K562 (cell line): ENCODE results near the gene PDCD5. TPM values are rescaled to one million over a fixed set of nuclear protein-coding genes. Genes with fewer than 3 reads are reported as not detected.

ENCODE experiments used
- ATAC-seq: fragments of 200-7000 bp; cut with Tn5 transposase; 3 replicates; pipeline ENCODE4 v1.9.1; 2020; ENCODE audit warnings: moderate library complexity
- BruUV-seq: library from RNA; stranded (reverse); fragments of 400-500 nt; replicated peaks from 2 replicates; lab custom pipeline; 2021; lab: Mats Ljungman, UMichigan
- CTCF ChIA-PET: fragments of 300-600 bp; formaldehyde crosslinking; extraction: SDS; loops from one replicate; lab custom pipeline; 2021; ENCODE audit warnings: low intra/inter-chr PET ratio; lab: Yijun Ruan, JAX
- POLR2A ChIA-PET: fragments of 300-600, 350-650 bp; sonication (Branson Sonifier 250); formaldehyde crosslinking; extraction: SDS; loops from one replicate; lab custom pipeline; 2021; ENCODE audit warnings: antibody characterized with exemption, inconsistent platforms; lab: Yijun Ruan, JAX
- DNase-seq, 4 experiments: peaks; one replicate each; pipeline versions ENCODE4 v3.0.0 to v3.0.0-alpha.2; 2011 to 2018; ENCODE audit warnings: low spot score in 3 of 4, mixed read lengths in 3 of 4; ENCODE audit errors: extremely low read depth in 1 of 4
- FAIRE-seq: peaks from 2 replicates; lab custom pipeline; 2011; peaks lifted over from hg19 to GRCh38; lab: Jason Lieb, UNC
- H2AFZ ChIP-seq: 2 replicates; pipeline ENCODE4 v1.6.0; 2011; ENCODE audit warnings: low read depth, low read length, control low read depth, inconsistent platforms
- H3K27ac ChIP-seq: fragments of 200-600 bp; 3 replicates; pipeline ENCODE4 v1.8.0; 2011; ENCODE audit warnings: low read depth, mild to moderate bottlenecking, control low read depth, inconsistent platforms, low read length, moderate library complexity, mixed read lengths; ENCODE audit errors: extremely low read depth
- H3K27me3 ChIP-seq, 2 experiments: fragments of 300-600 bp in 1 of 2; 2 replicates in 1 of 2; 3 replicates in 1 of 2; pipeline versions ENCODE4 v1.6.0 to v1.8.0; 2011; ENCODE audit warnings: inconsistent platforms in 2 of 2, low read length in 2 of 2, mild to moderate bottlenecking in 1 of 2, mixed read lengths in 1 of 2, moderate library complexity in 1 of 2; ENCODE audit not compliant: control insufficient read depth in 2 of 2, insufficient read depth in 2 of 2
- H3K36me3 ChIP-seq: fragments of 300-600 bp; 3 replicates; pipeline ENCODE4 v1.8.0; 2011; ENCODE audit warnings: mild to moderate bottlenecking, low read length, inconsistent platforms; ENCODE audit not compliant: control insufficient read depth, insufficient read depth
- H3K4me1 ChIP-seq, 2 experiments: fragments of 200-600 bp in 1 of 2; replicated peaks in 1 of 2; 2 replicates in 1 of 2; 3 replicates in 1 of 2; pipeline versions ENCODE4 v1.5.1 to v1.8.0; 2011; ENCODE audit warnings: inconsistent platforms in 2 of 2, low read length in 2 of 2, mild to moderate bottlenecking in 1 of 2, mixed read lengths in 1 of 2, moderate library complexity in 1 of 2; ENCODE audit not compliant: control insufficient read depth in 2 of 2, insufficient read depth in 2 of 2
- H3K4me2 ChIP-seq: 2 replicates; pipeline ENCODE4 v1.6.1; 2011; ENCODE audit warnings: low read length, control low read depth, inconsistent platforms, mixed read lengths; ENCODE audit not compliant: insufficient read depth
- H3K4me3 ChIP-seq: fragments of 200-600 bp; sonication (generic), shearing (Covaris generic); 2 replicates; pipeline ENCODE4 v1.5.1; 2016; ENCODE audit warnings: control low read depth, inconsistent platforms
- H3K79me2 ChIP-seq: fragments of 200-600 bp; 3 replicates; pipeline ENCODE4 v1.8.0; 2011; ENCODE audit warnings: low read length, inconsistent platforms; ENCODE audit not compliant: control insufficient read depth, insufficient read depth
- H3K9ac ChIP-seq, 2 experiments: 2 replicates each; pipeline versions ENCODE4 v1.6.0 to v1.6.1; 2011; ENCODE audit warnings: low read depth in 2 of 2, low read length in 2 of 2, control low read depth in 1 of 2, inconsistent platforms in 1 of 2, mild to moderate bottlenecking in 1 of 2, mixed read lengths in 1 of 2; ENCODE audit not compliant: insufficient read depth in 1 of 2
- H3K9me1 ChIP-seq: one replicate; pipeline ENCODE4 v1.6.0; 2011; ENCODE audit warnings: inconsistent platforms, mild to moderate bottlenecking, low read length, moderate library complexity; ENCODE audit not compliant: control insufficient read depth, insufficient read depth
- H3K9me3 ChIP-seq: replicated peaks from 2 replicates; pipeline ENCODE4 v1.5.1; 2011; ENCODE audit warnings: low read depth, low read length, inconsistent platforms; ENCODE audit not compliant: control insufficient read depth, insufficient read depth
- H4K20me1 ChIP-seq: replicated peaks from 2 replicates; pipeline ENCODE4 v1.6.1; 2011; ENCODE audit warnings: low read length, inconsistent platforms, mixed read lengths; ENCODE audit not compliant: control insufficient read depth, insufficient read depth
- ATF2 ChIP-seq: sonication (generic); formaldehyde crosslinking; IDR thresholded peaks from 2 replicates; pipeline ENCODE4 v1.8.1; 2022; ENCODE audit warnings: missing genetic modification reagents
- NFIC ChIP-seq: fragments of 450-650 bp; IDR thresholded peaks from 2 replicates; pipeline ENCODE4 v1.6.1; 2017; ENCODE audit warnings: mild to moderate bottlenecking, inconsistent platforms
- RB1 ChIP-seq: fragments of 450-650 bp; IDR thresholded peaks from 2 replicates; pipeline ENCODE4 v1.6.1; 2017; ENCODE audit warnings: low read depth, mild to moderate bottlenecking
- ZBTB33 ChIP-seq: sonication (generic); formaldehyde crosslinking; IDR thresholded peaks from 2 replicates; pipeline ENCODE4 v1.8.1; 2023; ENCODE audit warnings: mild to moderate bottlenecking, missing genetic modification reagents
- ZNF121 ChIP-seq: sonication (generic); formaldehyde crosslinking; conservative IDR thresholded peaks from 2 replicates; pipeline ENCODE4 v1.8.0; 2022; ENCODE audit warnings: missing genetic modification reagents
- ZNF830 ChIP-seq: fragments of 250-450 bp; sonication (Bioruptor Pico); IDR thresholded peaks from 2 replicates; pipeline ENCODE4 v1.5.0; 2021; ENCODE audit warnings: mild to moderate bottlenecking
- WGBS: fragments of 100-300 bp; shearing (Covaris generic); methylation state at CpG from one replicate; pipeline ENCODE4 v1.1.6; 2016; ENCODE audit warnings: low coverage, mixed read lengths; ENCODE audit not compliant: insufficient coverage; ENCODE audit errors: missing lambda C conversion rate; 5-methylcytosine and 5-hydroxymethylcytosine counted together
- in situ Hi-C: fragments of 300-500 bp; cut with MboI; formaldehyde crosslinking; loops from 4 replicates; pipeline ENCODE4 v1.15.0; 2018; ENCODE audit warnings: inconsistent platforms, mixed read lengths
- intact Hi-C: fragments of 100-400 bp; cut with micrococcal nuclease; formaldehyde crosslinking; loops from 2 replicates; pipeline ENCODE4 v1.14.2; 2022
- polyA plus RNA-seq, 8 experiments: library from polyadenylated mRNA; depleted of rRNA in 4 of 8; stranded (reverse) in 5 of 8; unstranded in 3 of 8; fragments of >200 nt; fragmentation: Nextera tagmentation in 2 of 8; fragmentation: Illumina TruSeq in 1 of 8; extraction: Ambion mirVana in 2 of 8; extraction: Trizol in 1 of 8; gene quantifications; 2 replicates each; pipeline versions ENCODE4 v1.2.1 to v1.2.3, GENCODE V29; 2011 to 2014; ENCODE audit warnings: inconsistent platforms in 1 of 8, missing spikeins in 1 of 8
- total RNA-seq, 7 experiments: library from RNA; depleted of rRNA in 6 of 7; stranded (reverse); fragments of >200 nt in 6 of 7; fragmentation: Illumina TruSeq in 2 of 7; extraction: Trizol in 2 of 7; gene quantifications; 2 replicates each; pipeline versions ENCODE4 v1.2.1 to v1.2.3, GENCODE V29; 2011 to 2021; ENCODE audit warnings: low replicate concordance in 1 of 7

PDCD5 gene
- total and polyA plus RNA-seq, 9 of the 15 experiments (the other 6 are each of a cell fraction or from before 2014, with no cell fraction given): 122 to 322 (median 269) TPM

GRCh38 chr19:32563761-32564160, 17.2 kb upstream of the PDCD5 start:
- TF ChIP-seq ATF2 (CRISPR knock-in tag) (no peak), ZNF121 (CRISPR knock-in tag) (no peak), NFIC (no peak), ZNF830 (CRISPR knock-in tag) (no peak), ZBTB33 (CRISPR knock-in tag) (no peak), RB1 (no peak)
- no peaks in the 10 kb centered on the region; a peak in 1 of 5 replicates for H3K4me1 ChIP-seq
- in situ Hi-C loops: loop anchor here (10.0 kb wide), 1 partner anchor 1899 kb away; no protein-coding TSS in a partner anchor
- ATAC-seq (no peak), DNase-seq (no peak), FAIRE-seq (no peak)
- no peaks in the 10 kb centered on the region for H3K36me3 ChIP-seq
- no peak overlapping the region for H3K4me3 ChIP-seq
- H3K79me2 ChIP-seq: no peaks in the 10 kb centered on the region
- WGBS: 31% methylated on average over 9 of the region's 9 CpGs
- H3K9me3 ChIP-seq: no peaks in the 10 kb centered on the region
- H4K20me1 ChIP-seq: 0 out of 2 replicates have a peak, but pooled peaks cover 6% of the 10 kb centered on the region
- H3K27ac ChIP-seq: no peak overlapping the region
- ChIA-PET POLR2A (interaction anchor here (0.7 to 1.0 kb wide), 2 partner anchors 9 to 105 kb away, joined by 3 to 4 read pairs; no protein-coding TSS in a partner anchor), CTCF (no interaction called here)
- no peak overlapping the region for H2AFZ ChIP-seq
- no peak overlapping the region for H3K4me2 ChIP-seq
- BruUV-seq: no TSS peak
- H3K27me3 ChIP-seq: peaks cover 34 to 47% of the 10 kb centered on the region in 2 experiments
- no peak overlapping the region for H3K9ac ChIP-seq
- H3K9me1 ChIP-seq: no peaks in the 10 kb centered on the region
- intact Hi-C loops: loop anchor here (10.0 kb wide), 1 partner anchor 99 kb away; no protein-coding TSS in a partner anchor
